Neural progenitor cell (in vitro differentiated cells): ENCODE data around the gene FGFRL1.

Experiments used
- EZH2 ChIP-seq: fragments of 200-600 bp; sonication (generic); IDR thresholded peaks from 2 replicates; pipeline ENCODE4 v1.6.1; 2017; ENCODE audit warnings: antibody characterized with exemption, mild to moderate bottlenecking, moderate library complexity
- TF ChIP-seq, protein P1 (sequence below): fragments of 200-600 bp; sonication (generic); IDR thresholded peaks from 2 replicates; pipeline ENCODE4 v1.5.1; 2017; ENCODE audit warnings: antibody characterized with exemption, mild to moderate bottlenecking

DNA sequence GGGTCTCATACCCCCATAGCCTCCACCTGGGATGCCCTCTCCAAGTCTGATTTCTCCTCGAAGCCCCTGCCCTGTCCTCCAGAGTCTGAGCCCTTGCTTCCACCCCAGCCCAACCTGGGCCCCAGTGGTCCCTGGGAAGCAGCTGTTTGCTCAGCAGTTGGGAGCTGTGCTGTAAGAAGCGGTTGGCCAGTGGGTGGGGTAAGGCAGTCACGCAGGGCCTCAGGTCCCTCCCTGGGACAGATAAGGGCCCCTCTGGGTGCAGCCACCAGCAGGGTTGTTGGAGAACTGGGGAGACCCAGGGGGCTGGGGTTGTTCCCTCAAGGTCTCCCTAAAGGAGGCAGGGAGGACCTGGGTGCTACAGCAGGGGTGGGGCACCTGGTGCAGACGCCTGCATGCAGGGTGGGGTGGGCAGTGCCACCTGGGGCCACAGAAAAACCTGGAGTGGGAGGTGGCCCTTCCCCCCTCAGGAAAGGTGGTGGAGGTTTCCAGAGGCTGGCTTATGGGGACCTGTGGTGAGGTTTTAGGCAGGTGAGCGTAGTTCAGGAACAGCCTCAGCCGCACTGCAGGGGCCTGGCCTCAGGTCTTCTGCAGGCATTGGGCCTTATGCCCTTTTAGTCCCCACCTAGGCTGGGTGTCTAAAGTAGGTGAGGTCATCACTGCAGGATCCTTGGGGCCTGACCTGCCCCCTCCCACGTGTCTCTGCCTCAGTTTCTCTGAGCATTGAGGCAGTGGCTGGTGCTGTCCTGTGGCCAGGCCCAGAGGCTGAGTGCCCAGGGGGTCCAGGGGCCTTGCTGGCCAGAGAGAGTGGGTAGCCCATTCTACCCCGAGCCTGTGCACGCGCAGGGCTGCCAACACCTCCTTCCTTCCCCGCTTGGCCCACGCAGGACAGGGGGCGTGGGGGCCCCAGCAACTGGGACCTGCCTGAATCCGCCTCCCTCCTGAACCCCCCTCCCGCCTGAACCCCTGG, 15.1 kb upstream of the FGFRL1 start:
- TF ChIP-seq, protein P1, sequence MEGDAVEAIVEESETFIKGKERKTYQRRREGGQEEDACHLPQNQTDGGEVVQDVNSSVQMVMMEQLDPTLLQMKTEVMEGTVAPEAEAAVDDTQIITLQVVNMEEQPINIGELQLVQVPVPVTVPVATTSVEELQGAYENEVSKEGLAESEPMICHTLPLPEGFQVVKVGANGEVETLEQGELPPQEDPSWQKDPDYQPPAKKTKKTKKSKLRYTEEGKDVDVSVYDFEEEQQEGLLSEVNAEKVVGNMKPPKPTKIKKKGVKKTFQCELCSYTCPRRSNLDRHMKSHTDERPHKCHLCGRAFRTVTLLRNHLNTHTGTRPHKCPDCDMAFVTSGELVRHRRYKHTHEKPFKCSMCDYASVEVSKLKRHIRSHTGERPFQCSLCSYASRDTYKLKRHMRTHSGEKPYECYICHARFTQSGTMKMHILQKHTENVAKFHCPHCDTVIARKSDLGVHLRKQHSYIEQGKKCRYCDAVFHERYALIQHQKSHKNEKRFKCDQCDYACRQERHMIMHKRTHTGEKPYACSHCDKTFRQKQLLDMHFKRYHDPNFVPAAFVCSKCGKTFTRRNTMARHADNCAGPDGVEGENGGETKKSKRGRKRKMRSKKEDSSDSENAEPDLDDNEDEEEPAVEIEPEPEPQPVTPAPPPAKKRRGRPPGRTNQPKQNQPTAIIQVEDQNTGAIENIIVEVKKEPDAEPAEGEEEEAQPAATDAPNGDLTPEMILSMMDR, result no peak
- TF ChIP-seq EZH2, result no peak
